ENCODE data around the gene SIGLEC11.
"Not testable (repeated sequence)": the region's sequence is repeated elsewhere in the genome, so short reads cannot be mapped to it uniquely, and the experiment has no call there.

The SIGLEC11 gene

GRCh38 chr19:49950956-49951526 lies 9.9 kb downstream of the SIGLEC11 start:
- no peak for DNase-seq (ENCODE audit: low read depth)

GRCh38 chr19:49950590-49950948 lies 10.4 kb downstream of the SIGLEC11 start:
- no peak for DNase-seq (ENCODE audit: low read depth)

- DNase-seq (ENCODE audit: low read depth): peak; percentile 36
These were observed 11.0 kb downstream of the SIGLEC11 start for GRCh38 chr19:49949742-49950589.

DNA sequence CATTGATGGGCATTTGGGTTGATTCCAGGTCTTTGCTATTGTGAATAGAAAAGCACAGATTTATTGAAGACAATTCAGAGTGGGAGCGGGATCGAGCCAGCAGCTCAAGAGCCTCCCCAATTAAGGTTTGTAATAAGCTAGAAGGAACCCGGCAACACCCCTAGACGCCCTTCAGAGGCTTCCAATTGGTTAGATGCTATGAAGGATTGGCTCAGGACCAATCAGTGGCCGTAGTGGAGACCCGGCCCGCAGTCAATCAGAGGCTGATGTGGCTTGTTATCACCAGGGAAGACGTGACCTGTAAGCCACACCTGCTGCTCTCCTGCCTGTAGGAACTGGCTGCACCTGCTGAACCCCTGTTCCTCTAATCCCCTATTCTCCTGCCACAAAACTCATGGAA lies 14.6 kb downstream of the SIGLEC11 start:
- DNase-seq (ENCODE audit: low read depth): no peak

DNA sequence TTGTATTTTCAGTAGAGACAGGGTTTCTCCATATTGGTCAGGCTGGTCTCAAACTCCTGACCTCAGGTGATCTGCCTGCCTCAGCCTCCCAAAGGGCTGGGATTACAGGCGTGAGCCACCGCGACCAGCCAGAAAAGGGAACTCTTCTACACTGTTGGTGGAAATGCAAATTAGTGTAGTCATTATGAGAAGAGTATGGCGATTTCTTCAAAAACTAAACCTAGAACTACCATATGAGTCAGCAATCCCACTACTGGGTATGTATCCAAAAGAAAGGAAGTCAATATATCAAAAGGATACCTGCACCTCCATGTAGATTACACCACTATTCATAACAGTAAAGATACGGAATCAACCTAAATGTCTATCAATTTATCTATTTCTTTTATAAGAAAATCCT lies 16.4 kb downstream of the SIGLEC11 start:
- DNase-seq (ENCODE audit: low read depth): not testable (repeated sequence)

DNA sequence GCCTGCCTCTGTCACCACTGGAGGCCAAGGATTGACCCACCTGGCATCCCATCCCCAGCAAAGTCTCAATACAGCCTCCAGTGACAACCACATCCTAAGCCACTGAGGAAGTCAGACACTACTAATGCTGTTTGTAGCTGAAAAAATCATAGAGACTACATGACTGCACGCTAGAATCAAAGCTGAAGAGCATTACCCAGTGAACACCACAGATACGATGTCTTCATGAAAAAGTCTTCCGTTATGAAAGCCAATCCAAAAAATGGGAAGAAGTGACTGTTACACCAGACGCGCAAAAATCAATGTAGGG lies 20.5 kb downstream of the SIGLEC11 start:
- DNase-seq (ENCODE audit: low read depth): no peak

- no peak for DNase-seq (ENCODE audit: low read depth)
These were observed 21.1 kb downstream of the SIGLEC11 start for GRCh38 chr19:49939721-49940481.

DNA sequence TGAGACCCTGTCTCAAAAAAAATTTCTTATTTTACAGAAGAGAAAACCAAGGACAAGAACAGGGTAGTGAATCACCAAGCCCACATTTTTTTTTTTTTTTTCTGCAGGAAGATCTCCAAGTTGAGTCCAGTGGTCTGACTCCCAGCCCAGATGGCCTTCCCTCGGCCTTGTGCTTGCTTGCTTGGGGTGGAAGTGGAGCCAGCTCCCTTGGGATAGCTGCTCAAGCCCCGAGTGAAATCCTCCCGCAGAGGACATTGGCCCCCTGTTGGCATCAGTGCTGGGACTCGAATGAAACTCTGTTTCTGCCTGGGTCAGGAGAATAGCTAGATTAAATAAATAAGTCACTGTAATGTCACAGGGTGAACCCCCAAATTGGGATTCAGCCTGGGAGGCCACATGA lies 22.3 kb downstream of the SIGLEC11 start:
- no peak for DNase-seq (ENCODE audit: low read depth)

GRCh38 chr19:49937750-49938381 lies 23.1 kb downstream of the SIGLEC11 start:
- no peak for DNase-seq (ENCODE audit: low read depth)

DNA sequence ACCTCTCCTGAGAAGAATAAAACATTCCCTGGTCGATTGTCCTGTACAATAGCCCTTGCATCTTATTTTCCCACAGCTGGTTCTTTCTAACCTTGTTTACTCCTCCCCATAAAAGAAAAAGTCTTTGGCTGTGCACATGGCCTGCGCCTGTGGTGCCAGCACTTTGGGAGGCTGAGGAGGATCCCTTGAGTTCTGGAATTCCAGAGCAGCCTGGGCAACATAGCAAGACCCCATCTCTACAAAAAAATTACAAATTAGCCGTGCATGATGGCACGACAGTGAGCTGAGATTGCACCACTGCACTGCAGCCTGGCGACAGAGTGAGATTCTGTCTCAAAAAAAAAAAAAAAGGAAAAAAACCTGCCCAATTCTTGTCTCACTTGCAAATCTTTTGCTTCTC lies 24.4 kb downstream of the SIGLEC11 start:
- DNase-seq (ENCODE audit: low read depth): no peak

DNA sequence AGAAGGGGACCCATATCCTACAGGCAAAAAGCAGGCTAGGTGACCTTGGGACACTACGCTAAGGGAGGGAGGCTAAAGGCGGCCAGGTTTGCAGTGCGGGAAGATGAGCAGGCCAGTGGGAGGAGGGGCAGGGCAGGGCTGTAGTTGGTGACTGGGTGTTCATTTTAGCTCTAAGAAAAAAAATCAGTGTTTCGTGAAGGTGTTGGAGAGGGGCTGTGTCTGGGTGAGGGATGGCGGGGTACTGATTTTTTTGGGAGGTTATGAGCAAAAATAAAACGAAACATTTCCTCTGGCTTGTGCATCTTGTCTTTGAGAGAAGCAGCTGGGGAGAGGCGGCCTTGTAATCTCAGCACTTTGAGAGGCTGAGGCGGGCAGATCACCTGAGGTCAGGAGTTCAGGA lies 27.3 kb downstream of the SIGLEC11 start:
- DNase-seq (ENCODE audit: low read depth): no peak

GRCh38 chr19:49932731-49933131 lies 28.2 kb downstream of the SIGLEC11 start:
- DNase-seq (ENCODE audit: low read depth): no peak

DNA sequence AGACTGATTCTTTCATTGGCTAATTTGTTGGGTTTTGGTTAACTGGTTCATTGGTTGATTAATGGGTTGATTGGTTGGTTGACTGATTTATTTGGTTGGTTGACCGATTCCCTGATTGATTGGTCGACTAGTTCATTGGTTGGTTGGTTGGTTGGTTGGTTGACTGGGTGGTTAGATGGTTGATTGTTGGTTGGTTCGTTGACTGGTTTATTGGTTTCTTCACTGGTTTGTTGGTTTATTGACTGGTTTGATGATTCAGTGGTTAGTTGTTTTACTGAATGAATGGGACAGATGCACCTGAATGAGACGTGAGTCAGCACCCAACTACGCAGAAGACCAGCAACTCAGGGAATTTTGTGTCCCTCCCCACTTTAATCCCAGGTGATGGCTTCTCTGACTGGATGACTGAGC lies 28.9 kb downstream of the SIGLEC11 start:
- DNase-seq (ENCODE audit: low read depth): no peak

GRCh38 chr19:49931293-49932040 lies 29.5 kb downstream of the SIGLEC11 start:
- no peak for DNase-seq (ENCODE audit: low read depth)

- no peak for DNase-seq (ENCODE audit: low read depth)
These were observed 30.4 kb downstream of the SIGLEC11 start for GRCh38 chr19:49930483-49931011.

DNA sequence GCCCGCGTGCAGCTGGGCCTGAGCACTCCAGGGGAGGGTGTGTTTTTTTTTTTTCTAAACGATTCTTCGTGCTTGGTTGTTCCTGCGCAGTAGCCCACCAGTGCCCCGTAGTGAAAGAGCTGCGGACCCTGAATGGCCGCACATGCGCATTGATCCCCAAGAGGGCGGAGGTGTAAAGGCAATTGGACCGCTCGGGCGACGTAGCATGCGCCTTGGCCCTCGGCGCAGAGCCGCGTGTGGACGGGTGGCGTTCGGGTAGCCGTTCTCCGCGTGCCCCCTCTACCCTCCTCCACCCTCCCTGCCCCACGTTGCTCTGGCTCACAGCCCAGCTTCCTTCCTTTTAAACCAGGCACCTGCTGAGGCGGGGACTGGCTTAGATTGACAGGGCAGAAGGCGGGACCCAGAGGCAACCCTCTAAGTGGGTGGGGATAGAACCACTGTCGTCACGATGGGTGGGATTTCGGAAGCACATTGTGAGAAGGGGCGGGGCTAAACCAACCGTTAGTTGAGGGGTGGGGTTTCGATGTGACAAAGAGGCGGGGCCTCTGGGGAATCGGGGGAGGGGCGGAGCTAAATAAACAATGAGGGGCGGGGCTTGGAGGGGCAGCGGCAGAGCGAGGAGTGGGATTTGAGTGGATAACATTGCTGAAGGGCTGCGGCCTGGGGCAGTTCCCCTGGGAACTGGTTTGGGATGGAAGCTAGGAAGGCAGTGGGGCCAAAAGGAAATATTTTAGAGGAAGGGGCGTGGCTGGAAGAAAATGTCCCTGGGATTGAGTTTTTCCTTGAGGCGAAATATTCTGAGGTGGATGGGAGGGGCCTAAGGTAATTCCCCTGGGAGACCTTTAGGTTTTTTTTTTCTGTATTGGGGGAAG lies 31.1 kb downstream of the SIGLEC11 start:
- DNase-seq (ENCODE audit: low read depth): peak; percentile 67

- peak; percentile 22 for DNase-seq (ENCODE audit: low read depth)
These were observed 31.8 kb downstream of the SIGLEC11 start, which contains the start of the genes ATF5 and NUP62 for GRCh38 chr19:49929121-49929610. ATF5 (plus strand) TSS chr19:49929205; CDS start chr19:49930851, 1,646 bp downstream. NUP62 (minus strand) TSS chr19:49929504; CDS start chr19:49909807, 19,697 bp downstream.

DNA sequence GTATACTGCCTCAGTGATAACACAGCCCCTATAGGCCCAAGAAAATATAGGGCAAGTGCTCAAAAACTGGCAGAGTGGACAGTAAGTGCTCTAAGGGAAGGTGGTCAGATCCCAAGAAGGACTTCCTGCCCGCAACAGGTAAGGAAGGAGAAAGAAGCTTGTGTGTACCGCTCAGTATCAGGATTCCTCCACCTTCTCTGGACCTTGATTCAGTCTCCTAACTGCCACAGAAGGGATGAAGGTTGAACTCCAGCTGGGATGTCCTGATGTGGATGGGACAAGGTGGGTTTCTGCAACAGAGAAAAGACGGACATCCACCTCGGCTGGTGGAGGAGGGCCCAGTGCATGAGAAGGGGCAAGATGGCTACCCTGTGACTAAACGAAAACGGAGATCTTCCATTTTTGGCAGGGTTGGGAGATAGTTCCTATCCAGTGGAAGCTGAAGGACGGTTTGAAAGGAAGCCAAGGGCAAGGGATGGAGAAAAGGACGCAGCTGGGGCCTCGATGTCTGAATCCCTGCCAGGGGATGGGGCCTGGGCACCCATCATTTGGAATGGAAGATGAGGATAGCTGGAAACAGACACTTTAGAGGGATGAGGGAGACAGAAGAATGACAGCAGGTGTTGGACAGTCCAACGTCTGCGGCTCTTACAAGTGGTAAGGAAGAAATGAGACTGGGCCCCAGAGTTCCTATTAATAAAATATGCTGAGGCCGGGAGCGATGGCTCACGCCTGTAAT lies 33.3 kb downstream of the SIGLEC11 start:
- DNase-seq (ENCODE audit: low read depth): no peak

DNA sequence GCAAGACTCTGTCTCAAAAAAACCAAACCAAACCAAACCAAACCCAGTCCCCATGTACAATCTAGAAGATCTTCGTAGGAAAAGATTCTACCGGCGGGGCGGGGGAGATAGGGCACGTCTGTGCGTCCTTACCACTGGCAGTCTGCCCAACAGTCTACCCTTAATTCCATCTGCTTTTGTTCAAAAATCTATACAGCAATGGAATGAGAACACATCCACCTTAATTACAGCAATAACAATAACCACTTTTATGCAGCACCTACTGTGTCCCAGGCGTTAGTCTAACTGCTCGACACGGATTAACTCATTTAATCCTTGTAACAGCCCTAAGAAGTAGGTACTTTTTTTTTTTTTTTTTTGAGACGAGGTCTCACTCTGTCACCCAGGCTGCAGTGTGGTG lies 34.5 kb downstream of the SIGLEC11 start:
- DNase-seq (ENCODE audit: low read depth): no peak

DNA sequence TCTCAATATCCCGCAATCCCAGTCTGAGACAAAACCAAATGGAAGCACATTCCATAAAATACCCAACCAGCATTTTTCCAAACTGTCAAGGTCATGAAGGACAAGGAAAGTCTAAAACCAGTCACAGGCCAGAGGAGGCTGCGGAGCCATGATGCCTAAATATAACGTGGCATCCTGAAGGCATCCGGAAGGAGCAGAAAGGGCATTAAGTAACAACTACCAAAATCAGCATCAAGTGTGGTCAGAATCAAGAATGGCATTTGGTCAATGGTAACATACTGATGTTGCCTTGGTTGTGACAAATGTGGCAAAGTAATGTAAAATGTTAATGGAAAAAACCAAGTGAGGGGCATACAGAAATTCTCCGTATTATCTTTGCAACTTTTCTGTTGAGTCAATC lies 35.5 kb downstream of the SIGLEC11 start:
- no peak for DNase-seq (ENCODE audit: low read depth)

Measured in GM04503 (cell line).